HG03460 (cell line): ENCODE measurements around the gene MEDAG.

Experiments
- ATAC-seq: cut with Tn5 transposase; IDR thresholded peaks from one replicate; pipeline ENCODE4 v1.9.1; 2021; ENCODE audit not compliant: unreplicated experiment

The MEDAG gene

GRCh38 chr13:30905932-30906383 is at the start of gene MEDAG:
MEDAG (plus strand) TSS chr13:30906271; CDS start chr13:30906516, 245 bp downstream.
- no peak for ATAC-seq

GRCh38 chr13:30857018-30857417 is 49.1 kb upstream of the MEDAG start:
- ATAC-seq = no peak

GRCh38 chr13:30857636-30858035 is 48.4 kb upstream of the MEDAG start:
- no peak for ATAC-seq

- no peak for ATAC-seq
Observed at GRCh38 chr13:30859326-30859725, 46.7 kb upstream of the MEDAG start.

- ATAC-seq = no peak
Observed at GRCh38 chr13:30861163-30861562, 44.9 kb upstream of the MEDAG start.

- ATAC-seq = no peak
Observed at GRCh38 chr13:30861836-30862467, 44.1 kb upstream of the MEDAG start.

GRCh38 chr13:30862707-30863106 is 43.4 kb upstream of the MEDAG start:
- no peak for ATAC-seq

GRCh38 chr13:30863231-30863630 is 42.8 kb upstream of the MEDAG start:
- no peak for ATAC-seq

- no peak for ATAC-seq
Observed at GRCh38 chr13:30863796-30864195, 42.3 kb upstream of the MEDAG start.

- ATAC-seq = no peak
Observed at GRCh38 chr13:30864433-30865122, 41.5 kb upstream of the MEDAG start.

GRCh38 chr13:30865123-30866049 is 40.7 kb upstream of the MEDAG start:
- peak; percentile 80 for ATAC-seq

GRCh38 chr13:30866677-30867076 is 39.4 kb upstream of the MEDAG start:
- no peak for ATAC-seq

GRCh38 chr13:30867089-30867669 is 38.9 kb upstream of the MEDAG start:
- ATAC-seq = no peak

GRCh38 chr13:30868799-30869470 is 37.1 kb upstream of the MEDAG start:
- no peak for ATAC-seq

- ATAC-seq = no peak
Observed at GRCh38 chr13:30869491-30869890, 36.6 kb upstream of the MEDAG start.

GRCh38 chr13:30870049-30870884 is 35.8 kb upstream of the MEDAG start:
- no peak for ATAC-seq

GRCh38 chr13:30870916-30871587 is 35.0 kb upstream of the MEDAG start:
- no peak for ATAC-seq

GRCh38 chr13:30871588-30872275 is 34.3 kb upstream of the MEDAG start:
- no peak for ATAC-seq

GRCh38 chr13:30872276-30872594 is 33.8 kb upstream of the MEDAG start:
- ATAC-seq = no peak
